ENCODE results near the gene SPAG17.

- TF ChIP-seq CTBP1 (IDR thresholded peaks at IDR 0.05; ENCODE audit: borderline replicate concordance) = no peak
- TF ChIP-seq SUZ12 (IDR thresholded peaks at IDR 0.05) = no peak
- no peak for TF ChIP-seq NFRKB (IDR thresholded peaks at IDR 0.05)
- no peak for TF ChIP-seq L3MBTL2 (conservative IDR thresholded peaks at IDR 0.05)
- no peak for TF ChIP-seq BHLHE40 (IDR thresholded peaks at IDR 0.05; ENCODE audit: borderline replicate concordance)
- TF ChIP-seq SP1 (IDR thresholded peaks at IDR 0.05) = no peak
- no peak for TF ChIP-seq ARNT (IDR thresholded peaks at IDR 0.05)
- no peak for TF ChIP-seq ZNF384 (IDR thresholded peaks at IDR 0.05)
Observed at GRCh38 chr1:118104951-118105350, 80.1 kb downstream of the SPAG17 start.
